ENCODE results near the gene SIL1. TPM values are rescaled to one million over a fixed set of nuclear protein-coding genes. Genes with fewer than 3 reads are reported as not detected.

The SIL1 gene
- total and polyA plus RNA-seq, 2 of the 4 experiments (the other 2 are of a cell fraction), result 56.1 to 66.0 TPM

- Histone ChIP-seq H3K79me1 (ENCODE audit: low read depth in 1 of 2, low read length in 2 of 2) (no peaks in the 10 kb centered on the region), H3K4ac (ENCODE audit: low read depth, low read length) (no peak overlapping the region), H3K14ac (replicated peaks; ENCODE audit: low read depth, low read length) (no peak overlapping the region), H3K9ac (ENCODE audit: low read depth, low read length) (no peak overlapping the region), H2BK15ac (ENCODE audit: low read depth, low read length) (no peak overlapping the region), H2AFZ (replicated peaks; ENCODE audit: low read length, poor library complexity) (no peak overlapping the region), H4K91ac (ENCODE audit: insufficient read depth, low read depth, low read length) (no peak overlapping the region), H3K4me3 (ENCODE audit: insufficient read depth, low read depth, low read length) (no peak overlapping the region), H3K56ac (ENCODE audit: extremely low read depth, insufficient read depth, low read length) (no peak overlapping the region), H3K18ac (ENCODE audit: low read depth, low read length) (no peak overlapping the region), H2BK5ac (ENCODE audit: low read depth, low read length, poor library complexity, severe bottlenecking) (no peak overlapping the region), H3K36me3 (ENCODE audit: control insufficient read depth, insufficient read depth, low read length) (no peaks in the 10 kb centered on the region), H3K9me1 (ENCODE audit: insufficient read depth, low read length) (0 out of 2 replicates have a peak, but pooled peaks cover 4% of the 10 kb centered on the region), H2AK9ac (replicated peaks; ENCODE audit: low read depth, low read length, poor library complexity) (no peak overlapping the region), H3K9me3 (ENCODE audit: control insufficient read depth, insufficient read depth, low read length) (no peaks in the 10 kb centered on the region), H3K4me1 (ENCODE audit: control insufficient read depth, insufficient read depth, low read length) (peaks cover 13% of the 10 kb centered on the region), H4K5ac (ENCODE audit: low read depth, low read length) (no peak overlapping the region), H2AK5ac (ENCODE audit: low read depth, low read length) (no peak overlapping the region; the same call in 1 of the 2 replicates), H3K27ac (ENCODE audit: insufficient read depth, low read length) (no peak overlapping the region), H4K20me1 (ENCODE audit: insufficient read depth, low read length) (no peaks in the 10 kb centered on the region), H3K27me3 (ENCODE audit: control insufficient read depth, insufficient read depth, low read length) (no peaks in the 10 kb centered on the region), H4K8ac (ENCODE audit: low read depth in 2 of 2, low read length in 2 of 2) (no peak overlapping the region), H3K23ac (ENCODE audit: low read depth, low read length) (no peak overlapping the region; the same call in 1 of the 2 replicates), H3K4me2 (ENCODE audit: low read depth, low read length) (no peak overlapping the region), H2BK120ac (ENCODE audit: low read depth, low read length) (no peak overlapping the region), H2BK20ac (ENCODE audit: low read depth, low read length) (no peak overlapping the region)
- in situ Hi-C loops (cut with MboI; ENCODE audit: low sequenced_read_pairs) (no loop called here), dilution Hi-C loops (cut with HindIII; ENCODE audit: low sequenced_read_pairs, unreplicated experiment) (no loop called here), intact Hi-C loops (cut with micrococcal nuclease) (no loop called here)
- DNase-seq, result no peak
- POLR2A ChIA-PET (ENCODE audit: unreplicated experiment), result no interaction called here
- WGBS, 2 experiments (ENCODE audit: extremely low coverage in 2 of 2, insufficient read length in 1 of 2), result 100% methylated on average over 3 of the region's 4 CpGs; no CpG with 5 or more reads in 1 of the 2 experiments
- no peak for ATAC-seq (ENCODE audit: low read depth)
- CTCF ChIA-PET, result no interaction called here
- TF ChIP-seq POLR2A (IDR thresholded peaks at IDR 0.05; ENCODE audit: low read depth, low read length), result no peak
- TF ChIP-seq USF2 (IDR thresholded peaks at IDR 0.05; ENCODE audit: low read depth, low read length), result no peak
- no peak for TF ChIP-seq FOS (IDR thresholded peaks at IDR 0.05; ENCODE audit: low read depth, low read length)
- TF ChIP-seq RCOR1 (IDR thresholded peaks at IDR 0.05; ENCODE audit: insufficient replicate concordance, low read length), result no peak
- TF ChIP-seq CHD1 (IDR thresholded peaks at IDR 0.05; ENCODE audit: low read depth, low read length), result no peak
- no peak for TF ChIP-seq MXI1 (IDR thresholded peaks at IDR 0.05; ENCODE audit: borderline replicate concordance, low read depth, low read length)
- TF ChIP-seq, protein P1, sequence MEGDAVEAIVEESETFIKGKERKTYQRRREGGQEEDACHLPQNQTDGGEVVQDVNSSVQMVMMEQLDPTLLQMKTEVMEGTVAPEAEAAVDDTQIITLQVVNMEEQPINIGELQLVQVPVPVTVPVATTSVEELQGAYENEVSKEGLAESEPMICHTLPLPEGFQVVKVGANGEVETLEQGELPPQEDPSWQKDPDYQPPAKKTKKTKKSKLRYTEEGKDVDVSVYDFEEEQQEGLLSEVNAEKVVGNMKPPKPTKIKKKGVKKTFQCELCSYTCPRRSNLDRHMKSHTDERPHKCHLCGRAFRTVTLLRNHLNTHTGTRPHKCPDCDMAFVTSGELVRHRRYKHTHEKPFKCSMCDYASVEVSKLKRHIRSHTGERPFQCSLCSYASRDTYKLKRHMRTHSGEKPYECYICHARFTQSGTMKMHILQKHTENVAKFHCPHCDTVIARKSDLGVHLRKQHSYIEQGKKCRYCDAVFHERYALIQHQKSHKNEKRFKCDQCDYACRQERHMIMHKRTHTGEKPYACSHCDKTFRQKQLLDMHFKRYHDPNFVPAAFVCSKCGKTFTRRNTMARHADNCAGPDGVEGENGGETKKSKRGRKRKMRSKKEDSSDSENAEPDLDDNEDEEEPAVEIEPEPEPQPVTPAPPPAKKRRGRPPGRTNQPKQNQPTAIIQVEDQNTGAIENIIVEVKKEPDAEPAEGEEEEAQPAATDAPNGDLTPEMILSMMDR (conservative IDR thresholded peaks at IDR 0.05; ENCODE audit: low read depth, low read length), result no peak
- TF ChIP-seq BHLHE40 (IDR thresholded peaks at IDR 0.05; ENCODE audit: low read depth, low read length), result no peak
- no peak for TF ChIP-seq MAFK (IDR thresholded peaks at IDR 0.05; ENCODE audit: low read depth, low read length)
- no peak for TF ChIP-seq CEBPB (IDR thresholded peaks at IDR 0.05; ENCODE audit: low read depth, low read length)
- TF ChIP-seq MAZ (IDR thresholded peaks at IDR 0.05; ENCODE audit: borderline replicate concordance, low read depth, low read length), result no peak
- TF ChIP-seq ELK1 (IDR thresholded peaks at IDR 0.05; ENCODE audit: borderline replicate concordance, low read depth, low read length), result no peak
- no TSS peak for BruUV-seq (replicated peaks)
Measured at GRCh38 chr5:138968601-138969000, 229.6 kb downstream of the SIL1 start.
